SU-DHL-6 (cell line): Measurements from ENCODE around the gene EZH1.

Experiments
- H2AFZ ChIP-seq: fragments of 200-600 bp; sonication (generic); 2 replicates; pipeline ENCODE4 v1.6.1; 2014; ENCODE audit warnings: low read depth, mild to moderate bottlenecking, moderate library complexity, mixed read lengths, antibody characterized with exemption, low read length; ENCODE audit not compliant: severe bottlenecking
- H3F3A ChIP-seq: fragments of 200-600 bp; shearing (Covaris generic); 2 replicates; pipeline ENCODE4 v1.6.0; 2016; ENCODE audit warnings: antibody characterized with exemption, mild to moderate bottlenecking; ENCODE audit not compliant: insufficient read depth
- H3K27ac ChIP-seq: fragments of 200-600 bp; sonication (generic); 2 replicates; pipeline ENCODE4 v1.5.1; 2016; ENCODE audit warnings: low read depth, mild to moderate bottlenecking, low read length, moderate library complexity, mixed read lengths
- H3K27me3 ChIP-seq: fragments of 200-600 bp; sonication (generic), shearing (Covaris generic); 2 replicates; pipeline ENCODE4 v1.6.0; 2014; ENCODE audit warnings: mild to moderate bottlenecking, low read length
- H3K36me3 ChIP-seq: fragments of 200-600 bp; sonication (generic); 2 replicates; pipeline ENCODE4 v1.6.1; 2014; ENCODE audit warnings: mild to moderate bottlenecking, low read length, mixed read lengths
- H3K4me2 ChIP-seq: fragments of 300-600, 200-600 bp; shearing (Covaris generic), sonication (generic); 2 replicates; pipeline ENCODE4 v1.6.0; 2014; ENCODE audit warnings: low read length, low read depth, mild to moderate bottlenecking; ENCODE audit not compliant: poor library complexity, severe bottlenecking
- H3K4me3 ChIP-seq: fragments of 200-600 bp; sonication (generic); 2 replicates; pipeline ENCODE4 v1.5.1; 2014; ENCODE audit warnings: antibody characterized with exemption, low read length, mild to moderate bottlenecking, mixed read lengths; ENCODE audit not compliant: insufficient read depth, poor library complexity, severe bottlenecking
- H3K79me2 ChIP-seq: fragments of 200-600 bp; sonication (generic); 2 replicates; pipeline ENCODE4 v1.6.1; 2014; ENCODE audit warnings: mild to moderate bottlenecking, low read length, moderate library complexity; ENCODE audit not compliant: insufficient read depth
- H3K9ac ChIP-seq: fragments of 200-600 bp; sonication (generic); 2 replicates; pipeline ENCODE4 v1.7.0; 2014; ENCODE audit warnings: mild to moderate bottlenecking, low read length
- H3K9me2 ChIP-seq: fragments of 200-600 bp; sonication (generic); replicated peaks from 2 replicates; pipeline ENCODE4 v1.6.1; 2014; ENCODE audit warnings: low read length; ENCODE audit not compliant: insufficient read depth
- H3K9me3 ChIP-seq: fragments of 200-600 bp; sonication (generic); 2 replicates; pipeline ENCODE4 v1.6.1; 2014; ENCODE audit warnings: low read length, mixed read lengths; ENCODE audit not compliant: insufficient read depth
- H4K20me1 ChIP-seq: fragments of 200-600 bp; sonication (generic); 2 replicates; pipeline ENCODE4 v1.6.1; 2014; ENCODE audit warnings: low read depth, mild to moderate bottlenecking, antibody characterized with exemption, low read length, moderate library complexity, mixed read lengths
- CTCF ChIP-seq: fragments of 200-600 bp; sonication (generic); IDR thresholded peaks from one replicate; pipeline ENCODE4 v1.5.1; 2017; ENCODE audit warnings: antibody characterized with exemption, mild to moderate bottlenecking, low read length, moderate library complexity; ENCODE audit not compliant: insufficient read depth, poor library complexity, severe bottlenecking
- EZH2phosphoT487 ChIP-seq: fragments of 200-600 bp; sonication (generic), shearing (Covaris generic); conservative IDR thresholded peaks from 2 replicates; pipeline ENCODE4 v1.6.1; 2018; ENCODE audit warnings: mild to moderate bottlenecking, antibody characterized with exemption, low read length, moderate library complexity, mixed read lengths

Gene EZH1

GRCh38 chr17:42690596-42690995 lies 54.2 kb downstream of the EZH1 start:
- H3K27me3 ChIP-seq, result no peaks in the 10 kb centered on the region
- H3K4me3 ChIP-seq, result no peak overlapping the region
- H3F3A ChIP-seq, result no peaks in the 10 kb centered on the region
- no peak overlapping the region for H3K9ac ChIP-seq
- H3K36me3 ChIP-seq, result no peaks in the 10 kb centered on the region
- no peak overlapping the region for H3K4me2 ChIP-seq
- no peaks in the 10 kb centered on the region for H3K79me2 ChIP-seq
- no peaks in the 10 kb centered on the region for H3K9me2 ChIP-seq
- H3K9me3 ChIP-seq, result no peaks in the 10 kb centered on the region
- H2AFZ ChIP-seq, result no peak overlapping the region
- H4K20me1 ChIP-seq, result no peaks in the 10 kb centered on the region
- TF ChIP-seq CTCF (no peak), EZH2phosphoT487 (no peak)
- no peak overlapping the region for H3K27ac ChIP-seq

GRCh38 chr17:42687707-42688320 lies 57.0 kb downstream of the EZH1 start:
- no peak overlapping the region for H3K27ac ChIP-seq
- H3K79me2 ChIP-seq, result no peaks in the 10 kb centered on the region
- no peaks in the 10 kb centered on the region for H4K20me1 ChIP-seq
- H3K4me3 ChIP-seq, result no peak overlapping the region
- no peaks in the 10 kb centered on the region for H3K9me3 ChIP-seq
- no peaks in the 10 kb centered on the region for H3F3A ChIP-seq
- no peaks in the 10 kb centered on the region for H3K27me3 ChIP-seq
- no peak for TF ChIP-seq CTCF
- no peak for TF ChIP-seq EZH2phosphoT487
- no peaks in the 10 kb centered on the region for H3K9me2 ChIP-seq
- no peak overlapping the region for H2AFZ ChIP-seq
- H3K36me3 ChIP-seq, result no peaks in the 10 kb centered on the region
- H3K9ac ChIP-seq, result no peak overlapping the region
- H3K4me2 ChIP-seq, result no peak overlapping the region

- TF ChIP-seq EZH2phosphoT487, result no peak
- TF ChIP-seq CTCF, result no peak
- H3K9ac ChIP-seq, result no peak overlapping the region
- no peaks in the 10 kb centered on the region for H3K36me3 ChIP-seq
- H4K20me1 ChIP-seq, result no peaks in the 10 kb centered on the region
- no peak overlapping the region for H2AFZ ChIP-seq
- H3K4me2 ChIP-seq, result no peak overlapping the region
- H3K9me3 ChIP-seq, result no peaks in the 10 kb centered on the region
- no peak overlapping the region for H3K4me3 ChIP-seq
- H3K9me2 ChIP-seq, result no peaks in the 10 kb centered on the region
- no peaks in the 10 kb centered on the region for H3K27me3 ChIP-seq
- H3K27ac ChIP-seq, result no peak overlapping the region
- H3K79me2 ChIP-seq, result no peaks in the 10 kb centered on the region
- no peaks in the 10 kb centered on the region for H3F3A ChIP-seq
These were observed 58.2 kb downstream of the EZH1 start for GRCh38 chr17:42686520-42687128.
